Activated naive CD8-positive, alpha-beta T cell (primary cell): ENCODE results near the gene UQCRFS1.
"Not testable (repeated sequence)": the region's sequence is repeated elsewhere in the genome, so short reads cannot be mapped to it uniquely, and the experiment has no call there.

Experiments used
- H3K27ac Mint-ChIP-seq: one replicate; pipeline ENCODE4 v1.8.0; 2021; ENCODE audit warnings: mixed read lengths
- H3K27me3 Mint-ChIP-seq: one replicate; pipeline ENCODE4 v1.8.0; 2021; ENCODE audit warnings: mixed read lengths
- H3K36me3 Mint-ChIP-seq: one replicate; pipeline ENCODE4 v1.8.0; 2021; ENCODE audit warnings: mixed read lengths
- H3K4me1 Mint-ChIP-seq: one replicate; pipeline ENCODE4 v1.8.0; 2021; ENCODE audit warnings: low read depth, mixed read lengths
- H3K4me3 Mint-ChIP-seq: one replicate; pipeline ENCODE4 v1.8.0; 2021; ENCODE audit warnings: mild to moderate bottlenecking, mixed read lengths
- H3K9me3 Mint-ChIP-seq: one replicate; pipeline ENCODE4 v1.8.0; 2021; ENCODE audit warnings: low read depth, mixed read lengths

UQCRFS1 gene

GRCh38 chr19:29212648-29213573, at the start of gene UQCRFS1:
Gene UQCRFS1 (minus strand): TSS chr19:29213151. CDS start chr19:29213118, 33 bp downstream.
- Mint-ChIP-seq H3K9me3 (peaks cover 5% of the 10 kb centered on the region), H3K36me3 (peaks cover 17% of the 10 kb centered on the region), H3K27me3 (peaks cover 4% of the 10 kb centered on the region), H3K4me1 (peaks cover 51% of the 10 kb centered on the region), H3K27ac (peak within 1 kb of the TSS; percentile 94), H3K4me3 (peak within 1 kb of the TSS; percentile 95)

GRCh38 chr19:29262085-29262484, 49.1 kb upstream of the UQCRFS1 start:
- Mint-ChIP-seq H3K4me1 (peaks cover 2% of the 10 kb centered on the region), H3K27me3 (peaks cover 11% of the 10 kb centered on the region), H3K27ac (no peak overlapping the region), H3K9me3 (no peaks in the 10 kb centered on the region), H3K36me3 (no peaks in the 10 kb centered on the region), H3K4me3 (no peak overlapping the region)

- Mint-ChIP-seq H3K27ac (no peak overlapping the region), H3K27me3 (peaks cover 8% of the 10 kb centered on the region), H3K36me3 (no peaks in the 10 kb centered on the region), H3K9me3 (no peaks in the 10 kb centered on the region), H3K4me3 (no peak overlapping the region), H3K4me1 (peaks cover 2% of the 10 kb centered on the region)
These were observed 47.7 kb upstream of the UQCRFS1 start for GRCh38 chr19:29260477-29261317.

- H3K27ac Mint-ChIP-seq, result no peak overlapping the region
- peaks cover 2% of the 10 kb centered on the region for H3K4me1 Mint-ChIP-seq
- H3K4me3 Mint-ChIP-seq, result no peak overlapping the region
- H3K36me3 Mint-ChIP-seq, result no peaks in the 10 kb centered on the region
- peaks cover 7% of the 10 kb centered on the region for H3K27me3 Mint-ChIP-seq
- H3K9me3 Mint-ChIP-seq, result no peaks in the 10 kb centered on the region
These were observed 46.9 kb upstream of the UQCRFS1 start for GRCh38 chr19:29259867-29260281.

DNA sequence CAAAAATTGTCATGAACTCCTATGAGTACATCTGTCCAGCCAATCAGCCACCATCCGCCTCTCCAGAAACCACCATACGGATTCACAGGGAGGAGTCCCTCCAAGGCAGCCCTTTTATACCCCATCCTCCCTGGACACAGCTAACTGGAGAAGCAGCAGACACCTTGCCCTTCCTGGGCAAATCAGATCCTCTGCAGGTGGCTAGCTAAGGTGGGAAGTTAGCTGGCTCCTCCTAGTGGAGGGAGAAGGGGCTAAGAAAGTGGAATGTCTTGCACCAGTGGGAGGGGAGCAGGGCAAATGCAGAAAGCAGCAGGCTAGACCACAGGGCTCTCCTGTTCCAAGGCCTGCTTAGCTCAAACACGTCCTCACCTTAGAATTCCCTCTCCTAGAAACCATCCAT, 46.2 kb upstream of the UQCRFS1 start:
- Mint-ChIP-seq H3K27me3 (peaks cover 11% of the 10 kb centered on the region), H3K4me1 (peaks cover 2% of the 10 kb centered on the region), H3K36me3 (no peaks in the 10 kb centered on the region), H3K4me3 (no peak overlapping the region), H3K9me3 (no peaks in the 10 kb centered on the region), H3K27ac (no peak overlapping the region)

GRCh38 chr19:29256516-29256915, 43.6 kb upstream of the UQCRFS1 start:
- no peak overlapping the region for H3K27ac Mint-ChIP-seq
- no peaks in the 10 kb centered on the region for H3K4me1 Mint-ChIP-seq
- no peak overlapping the region for H3K4me3 Mint-ChIP-seq
- peaks cover 11% of the 10 kb centered on the region for H3K27me3 Mint-ChIP-seq
- no peaks in the 10 kb centered on the region for H3K36me3 Mint-ChIP-seq
- H3K9me3 Mint-ChIP-seq, result no peaks in the 10 kb centered on the region

GRCh38 chr19:29255912-29256311, 43.0 kb upstream of the UQCRFS1 start:
- H3K4me1 Mint-ChIP-seq, result no peaks in the 10 kb centered on the region
- no peaks in the 10 kb centered on the region for H3K9me3 Mint-ChIP-seq
- no peaks in the 10 kb centered on the region for H3K36me3 Mint-ChIP-seq
- H3K27ac Mint-ChIP-seq, result no peak overlapping the region
- no peak overlapping the region for H3K4me3 Mint-ChIP-seq
- H3K27me3 Mint-ChIP-seq, result peaks cover 11% of the 10 kb centered on the region

GRCh38 chr19:29255006-29255405, 42.1 kb upstream of the UQCRFS1 start:
- H3K4me1 Mint-ChIP-seq, result no peaks in the 10 kb centered on the region
- H3K9me3 Mint-ChIP-seq, result no peaks in the 10 kb centered on the region
- H3K27ac Mint-ChIP-seq, result no peak overlapping the region

GRCh38 chr19:29249798-29250197, 36.8 kb upstream of the UQCRFS1 start:
- H3K4me1 Mint-ChIP-seq, H3K4me3 Mint-ChIP-seq, H3K27ac Mint-ChIP-seq, H3K9me3 Mint-ChIP-seq, H3K36me3 Mint-ChIP-seq: not testable (repeated sequence)
- peaks cover 20% of the 10 kb centered on the region for H3K27me3 Mint-ChIP-seq

More at GRCh38 chr19:29255006-29255405, 42.1 kb upstream of the UQCRFS1 start:
- H3K4me3 Mint-ChIP-seq, result no peak overlapping the region
- peaks cover 11% of the 10 kb centered on the region for H3K27me3 Mint-ChIP-seq
- no peaks in the 10 kb centered on the region for H3K36me3 Mint-ChIP-seq

GRCh38 chr19:29248332-29248844, 35.4 kb upstream of the UQCRFS1 start:
- Mint-ChIP-seq H3K27ac (no peak overlapping the region), H3K36me3 (no peaks in the 10 kb centered on the region), H3K4me1 (no peaks in the 10 kb centered on the region), H3K9me3 (no peaks in the 10 kb centered on the region), H3K4me3 (no peak overlapping the region), H3K27me3 (peaks cover 18% of the 10 kb centered on the region)

DNA sequence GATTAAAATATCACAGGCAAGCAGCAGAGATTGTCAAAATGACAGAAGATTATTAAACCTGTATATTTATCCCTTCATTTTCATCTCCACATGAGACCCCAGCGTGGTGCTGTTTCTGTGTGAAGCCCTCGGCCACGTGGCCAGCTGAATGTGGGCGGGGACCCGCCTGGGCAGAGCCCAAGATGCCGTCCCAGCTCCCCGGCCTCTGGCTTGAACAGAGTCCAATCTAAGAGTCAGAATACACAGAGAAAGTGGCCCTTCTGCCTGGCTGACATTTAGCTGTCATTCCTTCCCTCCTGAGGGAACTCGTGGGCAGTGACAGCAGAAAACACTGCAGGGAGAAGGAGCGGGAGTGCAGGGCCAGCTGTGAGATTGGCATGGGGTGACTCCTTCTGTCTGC, 34.9 kb upstream of the UQCRFS1 start:
- no peaks in the 10 kb centered on the region for H3K9me3 Mint-ChIP-seq
- no peaks in the 10 kb centered on the region for H3K36me3 Mint-ChIP-seq
- peaks cover 18% of the 10 kb centered on the region for H3K27me3 Mint-ChIP-seq
- no peak overlapping the region for H3K4me3 Mint-ChIP-seq
- no peak overlapping the region for H3K27ac Mint-ChIP-seq
- H3K4me1 Mint-ChIP-seq, result no peaks in the 10 kb centered on the region

DNA sequence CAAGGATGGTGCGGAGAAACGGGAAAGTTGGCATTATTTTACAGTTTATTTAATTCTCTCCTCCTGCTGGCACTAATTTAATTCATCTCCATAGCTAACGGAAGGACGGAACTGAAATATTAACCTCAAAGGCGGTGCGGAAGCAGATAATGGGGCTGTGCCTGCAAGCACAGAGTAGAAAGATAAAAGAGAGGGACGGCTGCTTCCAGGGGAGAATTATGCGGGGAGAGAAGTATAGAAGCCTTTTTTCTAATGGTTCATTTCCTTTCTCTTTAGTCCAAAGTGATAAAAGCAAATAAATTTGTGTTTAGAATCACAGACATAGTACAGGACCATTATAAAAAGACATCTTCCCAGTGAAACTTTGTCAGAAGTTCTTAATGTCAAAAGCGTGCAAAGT, 34.5 kb upstream of the UQCRFS1 start:
- H3K4me1 Mint-ChIP-seq, result no peaks in the 10 kb centered on the region
- H3K4me3 Mint-ChIP-seq, result no peak overlapping the region
- H3K36me3 Mint-ChIP-seq, result no peaks in the 10 kb centered on the region
- no peak overlapping the region for H3K27ac Mint-ChIP-seq
- peaks cover 18% of the 10 kb centered on the region for H3K27me3 Mint-ChIP-seq
- no peaks in the 10 kb centered on the region for H3K9me3 Mint-ChIP-seq

DNA sequence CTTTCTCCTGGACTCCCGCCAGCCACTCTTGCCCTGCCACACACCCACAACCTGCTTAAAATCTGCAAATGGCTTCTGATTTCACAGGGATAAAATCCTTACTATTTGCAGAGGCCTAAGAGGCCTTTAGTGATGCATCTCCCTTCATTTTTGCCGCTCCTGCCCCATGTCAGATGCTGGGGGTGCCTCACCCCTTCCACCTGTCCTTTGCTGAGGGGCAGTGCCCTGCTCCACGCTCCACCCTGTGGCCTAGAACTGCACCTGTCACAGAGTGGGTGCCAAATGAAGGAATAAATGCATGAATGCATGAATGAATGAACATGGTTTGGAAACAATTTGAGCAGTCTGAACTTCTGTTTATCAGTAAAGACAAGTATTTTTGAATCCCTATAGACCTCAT, 34.1 kb upstream of the UQCRFS1 start:
- no peaks in the 10 kb centered on the region for H3K36me3 Mint-ChIP-seq
- peaks cover 18% of the 10 kb centered on the region for H3K27me3 Mint-ChIP-seq
- H3K9me3 Mint-ChIP-seq, result no peaks in the 10 kb centered on the region
- no peaks in the 10 kb centered on the region for H3K4me1 Mint-ChIP-seq
- no peak overlapping the region for H3K4me3 Mint-ChIP-seq
- no peak overlapping the region for H3K27ac Mint-ChIP-seq

- H3K27ac Mint-ChIP-seq, result no peak overlapping the region
- peaks cover 21% of the 10 kb centered on the region for H3K27me3 Mint-ChIP-seq
- H3K36me3 Mint-ChIP-seq, result no peaks in the 10 kb centered on the region
- H3K9me3 Mint-ChIP-seq, result no peaks in the 10 kb centered on the region
- H3K4me3 Mint-ChIP-seq, result no peak overlapping the region
- H3K4me1 Mint-ChIP-seq, result no peaks in the 10 kb centered on the region
These were observed 32.3 kb upstream of the UQCRFS1 start for GRCh38 chr19:29245215-29245614.

GRCh38 chr19:29241324-29241723, 28.4 kb upstream of the UQCRFS1 start:
- Mint-ChIP-seq H3K9me3 (peaks cover 3% of the 10 kb centered on the region), H3K4me3 (no peak overlapping the region), H3K27me3 (peaks cover 13% of the 10 kb centered on the region), H3K27ac (no peak overlapping the region), H3K36me3 (no peaks in the 10 kb centered on the region), H3K4me1 (no peaks in the 10 kb centered on the region)
